H1 (cell line): Measurements from ENCODE around the gene DVL1. TPM values are rescaled to one million over a fixed set of nuclear protein-coding genes. Genes with fewer than 3 reads are reported as not detected.

Source experiments
- CBX5 ChIP-seq: fragments of 300-800, 300-1000 bp; sonication (generic); IDR thresholded peaks from 2 replicates; pipeline ENCODE4 v1.7.1; 2016; ENCODE audit warnings: antibody characterized with exemption, low read length, low read depth
- GABPA ChIP-seq: IDR thresholded peaks from 2 replicates; pipeline ENCODE4 v1.6.1; 2011; ENCODE audit warnings: mild to moderate bottlenecking, low read length, moderate library complexity, borderline replicate concordance; ENCODE audit not compliant: insufficient read depth
- KDM5A ChIP-seq: fragments of 200-600 bp; IDR thresholded peaks from 2 replicates; pipeline ENCODE4 v1.7.1; 2012; ENCODE audit warnings: mild to moderate bottlenecking, low read length, inconsistent platforms, mixed read lengths
- POLR2AphosphoS5 ChIP-seq: IDR thresholded peaks from 2 replicates; pipeline ENCODE4 v1.6.1; 2011; ENCODE audit warnings: low read depth, low read length
- RFX5 ChIP-seq: IDR thresholded peaks from 2 replicates; pipeline ENCODE4 v1.6.1; 2011; ENCODE audit warnings: low read depth, low read length, improper control_type of control experiment, borderline replicate concordance
- RNF2 ChIP-seq: fragments of 200-900, 300-1000 bp; sonication (generic); IDR thresholded peaks from 2 replicates; pipeline ENCODE4 v1.7.1; 2016; ENCODE audit warnings: borderline replicate concordance, low read depth, mild to moderate bottlenecking, antibody characterized with exemption, low read length; ENCODE audit not compliant: poor library complexity, severe bottlenecking; ENCODE audit errors: missing control alignments
- SIN3A ChIP-seq, 2 experiments: IDR thresholded peaks in 1 of 2; conservative IDR thresholded peaks in 1 of 2; 2 replicates each; pipeline ENCODE4 v1.6.1; 2011 to 2012; ENCODE audit warnings: low read length in 2 of 2, improper control_type of control experiment in 1 of 2, low read depth in 1 of 2, mild to moderate bottlenecking in 1 of 2
- TAF1 ChIP-seq: IDR thresholded peaks from 2 replicates; pipeline ENCODE4 v1.6.1; 2011; ENCODE audit warnings: mild to moderate bottlenecking, low read depth, low read length
- ZNF274 ChIP-seq: IDR thresholded peaks from 2 replicates; pipeline ENCODE4 v1.7.0; 2012; ENCODE audit warnings: low read length, borderline replicate concordance; ENCODE audit errors: extremely low read depth
- polyA plus RNA-seq, 7 experiments: library from polyadenylated mRNA; depleted of rRNA in 3 of 7; stranded (reverse) in 5 of 7; unstranded in 2 of 7; fragments of >200 nt in 5 of 7; fragments of 200-250 nt in 2 of 7; gene quantifications; 1 replicate in 5 of 7; 2 replicates in 1 of 7; 4 replicates in 1 of 7; pipeline versions ENCODE4 v1.2.1 to v1.2.3, GENCODE V29; 2011 to 2013; ENCODE audit warnings: missing spikeins in 2 of 7, mixed read lengths in 2 of 7
- total RNA-seq: library from RNA; stranded (reverse); fragmentation: NEBNext Ultra II Directional; extraction: Animal tissue kit (Norgen Biotek cat#: 25700); gene quantifications from 2 replicates; pipeline ENCODE4 v1.2.1, GENCODE V29; 2021

DVL1 gene
- total and polyA plus RNA-seq, 2 of the 8 experiments (the other 6 are each of a cell fraction or from before 2014, with no cell fraction given), result 39.4 to 58.9 TPM

DNA sequence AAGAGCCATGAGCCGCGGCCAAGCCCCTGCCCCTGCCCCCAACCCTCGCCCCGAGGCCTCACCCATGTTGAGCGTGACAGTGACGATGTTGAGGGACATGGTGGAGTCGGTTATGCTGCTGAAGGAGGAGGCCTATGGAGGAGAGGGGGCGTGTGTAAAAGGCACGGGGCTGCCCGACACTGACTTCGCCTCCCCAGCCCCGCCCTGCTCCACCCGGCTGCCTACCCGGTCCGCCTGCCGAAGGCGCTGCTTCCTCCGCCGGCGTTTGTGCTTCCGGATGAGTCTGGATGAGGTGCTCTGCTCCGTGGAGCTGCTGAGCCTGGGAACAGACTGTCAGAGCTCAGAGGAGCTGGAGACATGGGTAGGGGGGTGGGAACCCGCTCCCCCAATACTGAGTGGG is 9.0 kb downstream of the DVL1 start (continued):
- TF ChIP-seq RFX5, result no peak
- no peak for TF ChIP-seq KDM5A
- TF ChIP-seq GABPA, result no peak
- TF ChIP-seq POLR2AphosphoS5, result no peak
- TF ChIP-seq SIN3A (conservative IDR thresholded peaks at IDR 0.05 in 1 of 2, IDR thresholded peaks at IDR 0.05 in 1 of 2; ENCODE audit: low read depth in 1 of 2, low read length in 2 of 2), result no peak
- no peak for TF ChIP-seq TAF1
- TF ChIP-seq CBX5, result no peak
- TF ChIP-seq ZNF274, result no peak
- no peak for TF ChIP-seq RNF2
- TF ChIP-seq, all 59 proteins: peak for 0
